ENCODE results near the gene C5. TPM values are rescaled to one million over a fixed set of nuclear protein-coding genes. Genes with fewer than 3 reads are reported as not detected.

Gene C5
- polyA plus RNA-seq, 3 donors = 14.0 to 17.5 (median 14.7) TPM

DNA sequence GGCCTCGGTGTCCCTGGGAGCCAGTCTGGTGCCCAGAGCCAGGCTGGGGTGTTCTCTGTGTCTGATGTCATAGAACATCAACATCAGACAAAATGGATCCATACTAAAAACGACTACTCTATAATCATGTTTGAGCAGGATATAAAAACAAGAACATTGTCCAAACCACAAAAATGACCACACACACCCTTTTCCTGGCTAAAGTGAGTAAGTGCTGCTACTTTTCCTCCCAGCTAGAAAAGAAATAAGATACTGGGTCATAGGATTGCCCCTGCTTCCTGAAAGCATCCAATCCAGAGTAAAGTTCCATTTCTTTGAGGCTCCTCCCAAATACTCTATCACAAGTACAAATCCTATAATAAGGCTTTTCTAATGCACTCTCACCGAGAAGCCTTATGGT lies 103.8 kb downstream of the C5 start:
- DNase-seq (ENCODE audit: low read depth in 3 of 3, low spot score in 2 of 3) = no peak

DNA sequence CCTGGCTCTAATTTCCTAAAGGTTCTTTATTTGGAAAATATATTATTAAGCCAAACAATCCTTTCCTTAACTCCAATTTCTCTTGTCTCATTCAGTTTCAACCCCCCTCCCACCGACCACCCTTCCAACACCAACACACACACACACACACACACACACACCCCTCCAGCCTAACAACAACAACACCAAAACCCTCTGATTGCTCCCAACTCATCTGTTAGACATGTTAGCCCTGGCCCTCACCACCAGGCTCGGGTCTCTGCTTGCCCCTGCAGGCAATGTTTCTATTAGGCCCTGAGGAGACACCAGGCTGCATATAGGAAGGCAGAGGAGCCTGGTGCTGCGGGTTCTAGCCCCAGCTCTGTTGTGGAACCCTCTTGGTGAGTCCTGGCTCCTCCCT lies 105.1 kb downstream of the C5 start:
- DNase-seq (ENCODE audit: low read depth in 3 of 3, low spot score in 2 of 3) = no peak

DNA sequence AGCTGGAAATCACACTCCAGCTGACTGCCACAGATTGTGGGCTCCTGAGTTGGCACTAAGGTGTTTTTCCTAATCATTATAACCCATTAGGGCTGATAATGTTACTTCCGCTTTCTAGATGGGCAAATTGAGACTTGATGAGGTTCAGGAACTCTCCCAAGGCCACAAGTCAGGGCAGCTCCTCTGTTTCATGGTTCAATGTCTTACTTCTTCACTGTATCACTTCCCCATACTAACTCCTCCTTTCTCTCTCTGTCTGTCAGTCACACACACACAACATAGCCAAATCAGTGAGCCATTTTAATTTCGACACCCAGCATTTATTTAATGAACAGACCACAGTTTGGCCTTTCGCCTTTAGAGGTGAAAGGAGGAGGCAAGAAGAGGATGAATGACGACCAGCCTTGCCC lies 105.6 kb downstream of the C5 start:
- DNase-seq (ENCODE audit: low read depth in 3 of 3, low spot score in 2 of 3) = no peak

DNA sequence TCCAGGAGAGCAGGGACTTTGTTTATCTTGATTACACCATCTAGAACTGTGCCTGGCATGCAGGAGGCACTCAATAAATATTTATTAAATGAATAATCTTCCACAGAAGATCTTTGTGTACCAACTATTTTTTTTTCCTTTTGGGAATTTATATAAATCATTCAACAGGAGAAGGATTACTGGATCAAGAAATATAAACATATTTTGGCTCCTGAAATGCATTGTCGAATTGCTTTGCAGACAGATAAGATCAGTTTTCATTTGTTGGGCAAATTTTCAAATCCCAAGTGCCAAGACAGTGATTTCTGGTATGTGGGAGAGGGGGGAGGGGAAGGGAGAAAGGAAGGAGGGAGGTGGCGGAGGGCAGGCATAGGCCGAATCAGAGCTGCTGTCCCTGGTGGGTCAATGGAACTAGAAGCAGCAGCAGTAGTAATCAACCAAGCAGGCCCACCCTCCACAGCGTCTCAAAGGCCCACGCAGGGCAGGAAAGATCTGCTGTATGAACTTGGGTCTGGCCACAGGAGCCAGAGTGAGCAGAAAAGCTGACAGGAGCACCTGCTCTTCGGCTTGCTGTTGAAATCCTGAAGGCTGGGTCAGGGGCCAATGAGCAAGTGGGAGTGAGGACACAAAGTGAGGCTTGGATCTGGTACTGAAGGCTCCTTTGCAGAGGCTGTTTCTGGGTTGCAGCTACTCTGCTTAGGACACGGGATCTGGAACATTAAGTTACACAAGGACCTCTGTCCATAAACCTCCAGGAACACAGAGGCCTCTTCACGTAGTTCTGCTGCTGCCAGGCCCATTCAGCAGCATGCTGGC lies 107.7 kb downstream of the C5 start:
- DNase-seq (ENCODE audit: low read depth in 3 of 3, low spot score in 2 of 3) = no peak

GRCh38 chr9:120941046-120941770 lies 108.9 kb downstream of the C5 start:
- DNase-seq (ENCODE audit: low read depth in 3 of 3, low spot score in 2 of 3) = no peak

GRCh38 chr9:120940573-120940972 lies 109.5 kb downstream of the C5 start:
- DNase-seq (ENCODE audit: low read depth in 3 of 3, low spot score in 2 of 3) = no peak

GRCh38 chr9:120938851-120939250 lies 111.2 kb downstream of the C5 start:
- no peak for DNase-seq (ENCODE audit: low read depth in 3 of 3, low spot score in 2 of 3)

GRCh38 chr9:120937596-120937995 lies 112.5 kb downstream of the C5 start:
- no peak for DNase-seq (ENCODE audit: low read depth in 3 of 3, low spot score in 2 of 3)

- DNase-seq (ENCODE audit: low read depth in 3 of 3, low spot score in 2 of 3) = no peak
Observed at GRCh38 chr9:120937127-120937526, 112.9 kb downstream of the C5 start.

DNA sequence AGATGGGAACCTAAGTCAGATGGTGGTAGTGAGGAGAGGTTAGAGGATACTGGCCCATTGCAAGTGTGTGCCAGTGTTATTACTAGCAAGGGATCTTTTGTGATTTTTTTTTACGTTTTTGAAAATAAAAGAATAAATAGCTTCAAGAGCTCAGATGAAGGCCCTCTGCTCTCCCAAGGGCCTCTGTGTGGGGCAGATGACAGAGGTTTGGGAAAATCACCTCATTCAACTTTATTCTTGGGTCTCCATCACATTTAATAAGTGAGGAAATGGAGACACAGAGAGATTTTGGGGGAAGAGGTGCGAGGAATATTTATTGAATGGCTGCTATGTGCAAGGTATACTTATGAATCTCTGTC lies 113.3 kb downstream of the C5 start:
- DNase-seq (ENCODE audit: low read depth in 3 of 3, low spot score in 2 of 3) = no peak

GRCh38 chr9:120936011-120936763 lies 113.9 kb downstream of the C5 start:
- DNase-seq (ENCODE audit: low read depth in 3 of 3, low spot score in 2 of 3) = no peak

GRCh38 chr9:120935383-120935857 lies 114.7 kb downstream of the C5 start:
- no peak for DNase-seq (ENCODE audit: low read depth in 3 of 3, low spot score in 2 of 3)

- no peak for DNase-seq (ENCODE audit: low read depth in 3 of 3, low spot score in 2 of 3)
Observed at GRCh38 chr9:120934281-120934680, 115.8 kb downstream of the C5 start.

DNA sequence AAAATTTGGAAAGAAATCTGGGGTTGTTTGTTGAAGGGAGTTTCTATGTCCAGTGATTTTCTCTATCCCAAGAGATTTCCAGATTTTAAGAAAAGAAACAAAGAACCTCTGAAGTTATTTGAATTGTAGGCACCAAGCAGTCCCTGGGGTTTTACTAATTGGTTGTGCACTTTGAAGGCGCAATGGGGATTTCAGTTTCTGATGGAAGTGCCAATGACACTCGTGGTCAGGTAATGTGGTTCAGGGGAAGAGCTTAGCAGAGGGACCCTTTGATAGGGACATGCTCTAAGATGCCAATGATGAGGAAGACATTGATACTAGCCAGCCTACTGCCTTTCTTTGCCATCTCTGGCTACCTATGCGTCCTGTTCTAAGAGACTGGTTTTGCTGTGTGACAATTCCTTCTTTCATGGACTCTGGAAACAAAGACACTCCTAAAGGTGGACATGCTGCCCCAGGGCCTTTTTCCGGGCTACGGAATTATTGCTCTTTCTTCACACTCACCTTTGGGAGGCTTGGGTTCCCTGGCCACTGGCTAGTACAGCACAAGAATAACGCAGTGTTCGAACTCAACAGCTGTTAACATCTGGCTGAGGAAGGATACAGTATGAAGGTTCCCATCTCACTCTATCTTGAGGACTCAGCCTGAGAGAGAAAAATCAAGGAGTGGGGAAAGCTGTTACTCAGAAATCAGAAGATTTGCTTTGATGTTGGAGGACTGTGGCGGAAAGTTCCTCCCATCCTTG lies 116.6 kb downstream of the C5 start:
- DNase-seq (ENCODE audit: low read depth in 3 of 3, low spot score in 2 of 3) = no peak

DNA sequence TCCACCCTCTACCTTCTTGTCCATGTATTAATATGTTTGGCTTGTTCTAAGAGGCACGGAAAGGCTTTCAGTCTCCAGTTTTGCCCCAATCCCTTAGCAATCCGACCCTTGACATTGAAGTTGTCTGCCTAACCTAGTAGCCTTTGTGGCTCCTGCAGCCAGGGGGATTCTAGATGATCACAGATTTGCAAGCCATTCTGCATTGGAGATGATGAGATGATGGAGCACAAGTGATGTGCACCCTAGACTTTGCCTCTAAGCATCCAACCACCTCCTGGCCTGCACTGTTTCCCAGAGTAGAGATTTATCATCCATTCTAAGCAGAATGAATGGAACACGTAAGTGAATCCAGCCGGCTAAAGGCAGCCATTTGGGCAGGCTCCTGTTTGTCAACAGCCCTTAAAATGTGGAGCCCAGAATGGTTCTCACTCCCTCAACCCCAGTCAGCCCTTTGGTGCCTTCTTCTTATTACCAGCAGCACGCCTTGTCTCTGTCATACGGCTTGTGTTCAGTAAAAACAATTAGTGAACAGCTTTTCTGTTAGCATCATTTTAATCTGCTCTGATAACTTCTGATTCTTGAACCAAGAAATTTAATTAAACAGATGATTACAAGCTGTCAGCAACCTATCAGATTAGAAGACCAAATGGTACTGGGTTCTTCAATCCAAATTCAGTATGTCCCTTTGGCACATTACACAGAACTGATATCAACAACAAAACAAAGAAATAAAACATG lies 117.8 kb downstream of the C5 start:
- DNase-seq (ENCODE audit: low read depth in 3 of 3, low spot score in 2 of 3) = no peak

DNA sequence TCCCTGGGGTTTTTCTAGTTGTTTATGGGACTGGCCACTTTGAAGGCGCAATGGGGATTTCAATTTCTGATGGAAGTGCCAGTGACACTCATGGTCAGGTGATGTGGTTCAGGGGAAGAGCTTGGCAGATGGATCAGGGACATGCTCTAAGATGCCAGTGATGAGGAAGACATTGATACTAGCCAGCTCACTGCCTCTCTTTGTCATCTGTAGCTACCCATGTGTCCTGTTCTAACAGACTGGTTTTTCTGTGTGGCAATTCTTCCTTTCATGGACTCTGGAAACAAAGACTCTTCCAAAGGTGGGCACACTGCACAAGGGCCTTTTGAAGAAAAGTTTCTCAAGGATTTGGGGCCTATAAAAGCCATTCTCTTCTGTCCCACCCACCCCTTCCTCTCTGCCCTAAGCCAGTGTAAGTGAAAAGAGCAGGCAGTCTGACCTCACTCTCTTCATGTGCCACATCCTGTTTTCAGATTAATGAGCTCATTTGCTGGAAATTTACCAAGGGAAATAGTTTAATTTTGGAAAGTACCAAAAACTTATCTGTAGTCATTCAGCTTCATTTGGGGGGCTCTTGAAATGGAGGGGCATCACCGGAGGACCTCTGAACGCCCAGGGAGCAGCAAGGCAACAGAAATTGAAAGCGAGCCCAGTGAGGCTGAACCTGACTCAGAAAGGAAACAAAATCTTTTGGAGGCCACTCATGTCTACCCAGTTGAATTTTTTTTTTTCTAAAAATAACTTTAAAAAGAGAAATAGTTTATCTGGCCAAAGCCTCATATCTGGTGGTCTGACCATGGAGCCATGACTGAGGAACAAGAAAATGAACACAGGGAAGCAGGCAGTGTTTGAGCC lies 118.6 kb downstream of the C5 start:
- DNase-seq (ENCODE audit: low read depth in 3 of 3, low spot score in 2 of 3) = no peak

GRCh38 chr9:120929229-120929791 lies 120.8 kb downstream of the C5 start:
- no peak for DNase-seq (ENCODE audit: low read depth in 3 of 3, low spot score in 2 of 3)

DNA sequence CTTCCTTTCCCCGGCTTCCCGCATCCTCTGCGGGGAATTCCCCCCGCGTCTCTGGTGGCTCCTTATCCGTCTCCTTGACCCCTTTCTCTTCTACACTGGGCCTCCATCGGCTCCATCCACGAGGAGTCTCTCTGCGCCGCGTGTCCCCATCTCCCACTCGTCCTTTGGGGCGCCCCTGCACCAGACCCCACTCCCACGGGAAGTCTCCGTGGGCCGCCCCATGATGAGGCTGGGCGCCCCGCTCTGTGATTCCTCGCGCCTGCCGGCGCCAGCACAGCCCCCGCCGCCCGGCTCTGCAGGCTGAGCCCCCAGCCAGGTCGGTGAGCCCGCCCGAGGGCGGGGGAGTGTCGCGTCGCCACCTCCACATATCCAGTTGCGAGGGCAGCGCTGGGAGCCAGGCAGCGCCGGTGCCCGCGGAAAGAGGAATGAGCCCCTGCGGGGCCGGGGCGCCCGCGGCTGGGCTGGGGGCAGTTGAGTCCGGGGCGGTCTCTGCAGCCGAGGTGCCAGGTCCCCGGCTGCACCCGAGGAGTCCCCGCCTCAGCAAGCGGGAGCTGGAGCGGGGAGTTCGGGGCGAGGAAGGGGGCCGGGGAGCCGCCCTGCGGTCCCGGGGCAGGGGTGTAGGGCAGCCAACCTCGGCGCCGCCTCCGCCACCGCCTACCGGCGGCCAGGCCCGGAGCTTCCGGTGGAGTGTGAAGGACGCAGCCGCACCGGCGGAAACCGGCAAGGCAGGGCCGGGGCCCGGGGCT lies 121.4 kb downstream of the C5 start:
- no peak for DNase-seq (ENCODE audit: low read depth in 3 of 3, low spot score in 2 of 3)

Data from right renal cortex interstitium (tissue), 3 donors.